Mesodermal cell (in vitro differentiated cells): ENCODE data around the gene NDST1.

Experiments
- H3K27ac ChIP-seq: 2 replicates; pipeline ENCODE4 v1.7.0; 2013; ENCODE audit warnings: mild to moderate bottlenecking, low read depth, low read length, moderate library complexity; ENCODE audit not compliant: severe bottlenecking
- H3K36me3 ChIP-seq: 2 replicates; pipeline ENCODE4 v1.7.1; 2013; ENCODE audit warnings: mild to moderate bottlenecking, low read length, moderate library complexity; ENCODE audit not compliant: control insufficient read depth, insufficient read depth
- H3K4me1 ChIP-seq: one replicate; pipeline ENCODE4 v1.7.1; 2013; ENCODE audit warnings: mild to moderate bottlenecking, low read length; ENCODE audit not compliant: insufficient read depth, control insufficient read depth, poor library complexity, severe bottlenecking
- H3K4me3 ChIP-seq: 2 replicates; pipeline ENCODE4 v1.7.0; 2013; ENCODE audit warnings: low read length, control low read depth, mild to moderate bottlenecking; ENCODE audit not compliant: insufficient read depth, poor library complexity, severe bottlenecking; ENCODE audit errors: extremely low read depth
- H3K9me3 ChIP-seq: 2 replicates; pipeline ENCODE4 v1.7.1; 2013; ENCODE audit warnings: mild to moderate bottlenecking, low read length, moderate library complexity; ENCODE audit not compliant: control insufficient read depth
- WGBS, 2 experiments: methylation state at CpG; one replicate each; pipeline ENCODE4 v1.1.5; 2013; ENCODE audit warnings: missing lambda C conversion rate in 2 of 2; ENCODE audit not compliant: insufficient coverage in 2 of 2; 5-methylcytosine and 5-hydroxymethylcytosine counted together

Gene NDST1

DNA sequence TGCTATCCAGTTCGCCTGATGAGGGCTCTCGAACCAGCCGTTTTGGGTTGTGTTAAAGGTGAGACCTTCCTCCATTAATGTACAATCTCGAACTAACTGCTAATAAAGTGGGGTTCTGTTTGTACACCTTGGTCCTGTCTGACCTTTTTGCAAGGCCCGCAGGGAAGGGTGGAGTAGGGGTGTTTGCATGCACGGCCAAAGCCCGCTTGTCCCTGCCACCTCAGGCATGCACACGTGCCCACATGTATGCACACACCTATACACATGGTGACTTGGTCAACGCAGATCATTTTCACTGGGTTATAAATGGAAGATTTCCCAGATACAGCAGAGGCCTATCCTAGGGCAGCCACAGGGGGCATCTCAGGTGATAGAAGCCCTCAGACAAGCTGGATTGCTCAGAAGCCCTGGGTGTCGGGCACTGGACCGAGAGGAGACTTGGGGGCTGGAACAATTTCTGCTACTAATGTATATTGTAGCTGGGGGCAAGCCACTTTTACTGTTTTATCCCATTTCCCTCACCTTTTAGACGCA, 50.2 kb downstream of the NDST1 start:
- WGBS, 2 experiments = 93 to 100% methylated on average over 3 of the region's 12 CpGs
- H3K9me3 ChIP-seq = peaks cover 2% of the 10 kb centered on the region

DNA sequence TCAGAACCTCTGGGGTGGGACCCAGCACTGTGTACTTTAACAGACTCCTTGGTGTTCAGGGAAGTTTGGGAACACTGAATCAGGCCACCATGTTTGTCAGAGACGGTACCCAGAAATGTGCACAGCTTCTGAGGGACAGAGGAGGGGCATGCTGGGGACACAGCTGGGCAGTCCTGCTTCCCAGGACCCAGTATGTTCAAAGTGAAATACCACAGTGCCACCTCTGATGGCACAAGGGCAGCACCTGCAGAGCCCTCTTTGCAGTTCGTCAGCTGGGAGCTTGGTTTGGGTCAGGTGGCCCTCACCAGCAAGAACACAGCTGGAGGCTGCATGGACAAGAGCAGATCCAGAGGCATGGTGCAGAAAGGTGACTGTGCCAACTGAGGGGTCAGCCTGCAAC, 51.2 kb downstream of the NDST1 start:
- WGBS, 2 experiments = 88 to 95% methylated on average over 2 of the region's 2 CpGs
- Histone ChIP-seq H3K36me3 (peaks cover 31% of the 10 kb centered on the region), H3K4me3 (no peak overlapping the region), H3K27ac (no peak overlapping the region), H3K4me1 (peaks cover 10% of the 10 kb centered on the region), H3K9me3 (peaks cover 6% of the 10 kb centered on the region)

More for the DNA sequence above, 50.2 kb downstream of the NDST1 start:
- no peak overlapping the region for H3K27ac ChIP-seq
- no peak overlapping the region for H3K4me3 ChIP-seq
- H3K4me1 ChIP-seq = peaks cover 10% of the 10 kb centered on the region
- peaks cover 40% of the 10 kb centered on the region for H3K36me3 ChIP-seq

DNA sequence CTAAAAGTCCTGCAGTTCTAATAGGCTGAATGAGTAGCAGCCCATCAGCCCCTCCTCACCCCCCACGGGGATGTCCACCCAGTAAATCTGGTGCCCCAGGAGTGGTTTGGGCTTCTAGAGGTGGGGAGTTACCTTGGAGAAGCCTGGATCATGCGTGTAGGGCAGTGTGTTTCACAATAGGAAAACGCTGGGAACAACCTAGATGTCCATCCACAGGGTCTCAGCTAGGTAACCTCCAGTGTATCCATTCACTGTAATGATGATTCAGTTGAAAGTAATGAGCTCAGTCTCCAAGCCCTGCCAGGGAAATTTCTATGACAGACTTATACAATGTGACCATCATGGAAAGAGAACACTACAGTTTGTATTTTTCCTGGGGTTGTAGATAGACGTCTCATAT, 51.8 kb downstream of the NDST1 start:
- 81 to 90% methylated on average over 2 to 3 of the region's 4 CpGs for WGBS, 2 experiments
- Histone ChIP-seq H3K4me1 (peaks cover 10% of the 10 kb centered on the region), H3K27ac (no peak overlapping the region), H3K36me3 (peaks cover 26% of the 10 kb centered on the region), H3K4me3 (no peak overlapping the region), H3K9me3 (peaks cover 6% of the 10 kb centered on the region)

DNA sequence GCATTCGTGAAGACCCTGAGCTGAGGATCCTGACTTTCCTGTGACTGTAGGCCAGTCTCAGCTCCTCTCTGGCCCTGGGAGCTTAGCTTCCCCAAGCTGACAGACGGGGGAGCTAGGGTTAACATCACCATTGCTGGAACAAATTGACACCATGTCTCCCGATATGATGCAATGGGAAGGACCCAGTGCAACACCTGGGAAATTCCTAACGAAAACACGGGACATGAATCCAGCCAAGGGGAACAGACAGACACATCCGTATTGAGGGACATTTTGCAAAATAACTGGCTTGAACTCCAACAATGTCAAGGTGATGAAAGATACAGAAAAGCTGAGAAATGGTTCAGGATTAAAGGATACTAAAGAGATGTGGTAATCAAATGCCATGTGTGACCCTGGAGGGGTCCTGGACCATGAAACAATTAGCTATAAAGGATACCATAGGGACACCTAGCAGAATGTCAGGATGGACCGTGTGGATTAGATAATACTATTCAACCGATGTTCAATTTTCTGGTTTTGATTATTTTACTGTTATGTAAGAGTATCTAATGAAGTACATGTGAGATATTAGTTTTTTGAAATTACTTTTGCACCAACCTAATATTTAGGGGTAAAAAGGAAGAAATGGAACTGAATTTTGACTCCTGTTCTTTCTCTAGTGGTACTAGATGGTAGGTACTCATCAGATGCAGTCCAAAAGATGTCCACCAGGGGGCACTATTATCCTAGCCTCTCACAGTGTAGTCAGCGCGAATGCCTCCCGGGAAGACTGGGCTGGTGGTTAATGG, 52.7 kb downstream of the NDST1 start:
- Histone ChIP-seq H3K27ac (peak overlapping the region; percentile 25), H3K4me3 (no peak overlapping the region), H3K9me3 (peaks cover 6% of the 10 kb centered on the region), H3K4me1 (peaks cover 10% of the 10 kb centered on the region), H3K36me3 (peaks cover 18% of the 10 kb centered on the region)
- WGBS, 2 experiments = 14 to 28% methylated on average over 6 to 8 of the region's 11 CpGs

DNA sequence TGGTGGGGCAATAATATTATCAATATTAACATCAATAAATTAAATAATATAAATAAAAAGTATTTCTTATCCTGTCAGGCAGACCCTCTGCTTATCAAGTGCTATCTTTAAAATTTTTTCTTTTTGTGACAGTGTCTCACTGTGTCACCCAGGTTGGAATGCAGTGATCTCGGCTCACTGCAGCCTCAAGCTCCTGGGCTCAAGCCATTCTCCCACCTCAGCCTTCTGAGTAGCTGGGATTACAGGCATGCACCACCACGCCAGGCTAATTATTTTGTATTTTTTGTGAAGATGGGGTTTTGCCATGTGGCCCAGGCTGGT, 53.2 kb downstream of the NDST1 start:
- peaks cover 13% of the 10 kb centered on the region for H3K36me3 ChIP-seq
- peaks cover 10% of the 10 kb centered on the region for H3K4me1 ChIP-seq
- 50 to 100% methylated on average over 1 of the region's 2 CpGs for WGBS, 2 experiments
- no peak overlapping the region for H3K4me3 ChIP-seq
- H3K9me3 ChIP-seq = peaks cover 6% of the 10 kb centered on the region
- no peak overlapping the region for H3K27ac ChIP-seq

DNA sequence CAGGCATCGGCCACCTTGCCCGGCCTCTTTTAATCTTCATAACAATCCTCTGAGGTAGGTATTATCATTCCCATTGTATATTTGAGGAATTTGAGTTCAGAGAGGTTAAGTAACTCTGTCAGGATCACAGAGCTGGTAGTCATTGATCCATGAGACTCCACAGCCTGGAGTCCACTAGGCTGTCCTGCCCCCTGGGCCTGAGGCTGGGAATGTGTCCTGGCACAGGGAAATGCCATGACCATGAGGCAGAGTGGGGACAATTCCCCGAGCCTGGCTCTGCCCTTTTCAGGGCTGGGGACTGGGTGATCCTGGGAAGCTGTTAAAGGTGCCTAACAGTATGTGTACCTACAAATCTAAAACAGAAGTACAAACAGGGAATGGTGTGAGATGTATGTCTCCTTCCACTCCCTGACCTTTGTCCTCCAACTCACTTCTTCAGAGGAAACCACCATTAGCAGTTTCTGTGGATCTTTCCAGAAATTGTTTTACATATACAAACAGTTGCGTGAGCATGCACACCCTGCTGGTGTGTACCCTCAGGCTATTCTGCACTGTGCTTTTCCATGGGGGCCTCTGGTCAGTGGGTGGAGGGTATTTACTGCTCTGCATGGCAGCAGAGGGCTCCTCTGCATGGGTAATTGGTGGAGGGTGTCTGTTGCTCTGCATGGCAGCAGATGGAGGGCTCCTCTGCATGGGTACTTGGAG, 53.8 kb downstream of the NDST1 start:
- peaks cover 7% of the 10 kb centered on the region for H3K36me3 ChIP-seq
- 73 to 90% methylated on average over 2 of the region's 4 CpGs for WGBS, 2 experiments
- peaks cover 6% of the 10 kb centered on the region for H3K9me3 ChIP-seq
- no peak overlapping the region for H3K4me3 ChIP-seq
- peaks cover 10% of the 10 kb centered on the region for H3K4me1 ChIP-seq
- H3K27ac ChIP-seq = no peak overlapping the region

DNA sequence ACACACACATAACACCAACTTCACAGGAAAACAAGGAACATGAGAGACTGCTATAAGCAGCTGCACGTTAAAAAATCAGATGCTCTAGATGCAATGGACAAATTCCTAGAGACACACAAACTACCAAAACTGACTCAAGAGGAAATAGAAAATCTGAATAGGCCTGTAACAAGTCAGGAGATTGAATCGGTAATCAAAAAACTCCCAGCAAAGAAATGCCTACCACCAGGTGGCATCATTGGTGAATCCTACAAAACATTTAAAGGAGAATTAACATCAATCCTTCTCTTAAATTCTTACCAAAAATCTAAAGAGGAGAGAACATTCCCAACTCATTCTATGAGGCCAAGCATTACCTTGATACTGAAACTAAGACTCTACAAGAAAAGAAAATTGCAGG, 54.9 kb downstream of the NDST1 start:
- WGBS, 2 experiments = 50% methylated on average over 1 of the region's 2 CpGs; no CpG with 5 or more reads in 1 of the 2 experiments
- no peak overlapping the region for H3K4me3 ChIP-seq
- peaks cover 6% of the 10 kb centered on the region for H3K9me3 ChIP-seq
- H3K4me1 ChIP-seq = peaks cover 10% of the 10 kb centered on the region
- no peak overlapping the region for H3K27ac ChIP-seq
- no peaks in the 10 kb centered on the region for H3K36me3 ChIP-seq

DNA sequence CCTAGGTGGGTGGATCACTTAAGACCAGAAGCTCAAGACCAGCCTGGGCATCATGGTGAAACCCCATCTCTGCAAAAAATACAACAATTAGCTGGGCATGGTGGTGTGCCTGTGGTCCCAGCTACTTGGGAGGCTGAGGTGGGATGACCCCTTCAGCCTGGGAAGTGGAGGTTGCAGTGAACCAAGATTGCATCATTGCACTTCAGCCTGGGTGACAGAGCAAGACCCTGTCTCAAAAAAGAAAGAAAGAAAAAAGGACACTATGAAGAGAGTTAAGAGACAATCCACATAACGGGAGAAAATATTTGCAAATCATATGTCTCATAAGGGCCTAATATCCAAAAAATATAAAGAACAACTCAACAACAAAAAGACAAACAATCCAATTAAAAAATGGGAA, 57.9 kb downstream of the NDST1 start:
- Histone ChIP-seq H3K9me3 (peaks cover 6% of the 10 kb centered on the region), H3K27ac (no peak overlapping the region), H3K36me3 (no peaks in the 10 kb centered on the region), H3K4me1 (no peaks in the 10 kb centered on the region), H3K4me3 (no peak overlapping the region)
- no CpG with 5 or more reads among the region's 1 CpG for WGBS, 2 experiments

DNA sequence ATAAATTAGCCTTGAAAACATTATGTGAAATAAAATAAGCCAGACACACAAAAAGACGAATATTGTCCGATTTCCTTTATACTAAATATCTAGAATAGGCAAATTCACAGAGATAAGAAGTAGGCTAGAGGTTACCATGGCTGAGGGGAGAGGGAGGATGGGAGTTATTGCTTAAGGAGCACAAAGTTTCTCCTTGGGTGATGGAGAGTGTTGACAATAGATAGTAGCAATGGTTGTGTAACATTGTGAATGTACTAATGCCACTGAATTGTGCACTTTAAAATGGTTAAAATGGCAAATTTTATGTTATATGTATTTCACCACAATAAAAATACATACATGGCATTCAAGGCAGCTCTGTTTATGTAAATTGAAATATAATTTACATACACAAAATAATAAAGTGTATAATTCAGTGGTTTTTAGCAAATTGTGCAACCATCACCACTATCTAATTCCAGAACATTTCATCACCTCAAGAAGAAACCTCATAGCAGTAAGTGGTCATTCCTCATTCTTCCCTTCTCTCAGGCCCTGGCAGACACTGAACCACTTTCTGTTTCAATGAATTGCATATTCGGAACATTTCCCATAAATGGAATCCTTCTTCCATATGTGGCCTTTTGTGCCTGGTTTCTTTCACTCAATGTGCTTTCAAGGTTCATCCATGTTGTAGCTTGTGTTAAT, 59.2 kb downstream of the NDST1 start:
- 100% methylated on average over 1 of the region's 3 CpGs for WGBS, 2 experiments
- Histone ChIP-seq H3K36me3 (no peaks in the 10 kb centered on the region), H3K27ac (no peak overlapping the region), H3K4me1 (no peaks in the 10 kb centered on the region), H3K4me3 (no peak overlapping the region), H3K9me3 (peaks cover 6% of the 10 kb centered on the region)

DNA sequence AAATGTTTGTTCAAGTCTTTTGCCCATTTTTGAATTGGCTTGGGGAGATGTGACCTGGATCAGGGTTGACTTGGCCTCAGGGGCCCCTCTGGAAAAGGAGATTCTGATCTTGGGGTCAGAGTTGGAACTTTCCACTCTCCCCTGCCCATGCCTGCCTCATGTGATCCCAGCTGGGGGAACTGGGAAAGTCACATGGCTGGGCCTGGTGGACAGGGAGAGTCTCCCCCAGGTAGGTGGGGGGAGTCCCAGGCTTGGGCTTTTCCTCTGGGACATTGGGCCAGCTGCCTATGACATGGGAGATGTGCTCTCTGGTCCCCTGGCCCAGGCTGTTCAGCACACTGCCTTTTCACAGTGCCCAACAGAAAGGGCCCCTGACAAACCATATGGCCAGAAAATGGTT, 60.7 kb downstream of the NDST1 start:
- H3K9me3 ChIP-seq = peaks cover 2% of the 10 kb centered on the region
- no peak overlapping the region for H3K4me3 ChIP-seq
- H3K36me3 ChIP-seq = no peaks in the 10 kb centered on the region
- H3K27ac ChIP-seq = no peak overlapping the region
- H3K4me1 ChIP-seq = no peaks in the 10 kb centered on the region
